NCI-H460 (cell line): ENCODE measurements around the gene HRCT1. TPM values are rescaled to one million over a fixed set of nuclear protein-coding genes. Genes with fewer than 3 reads are reported as not detected.
"Not testable (repeated sequence)": the region's sequence is repeated elsewhere in the genome, so short reads cannot be mapped to it uniquely, and the experiment has no call there.

Experiments
- DNase-seq: peaks from one replicate; pipeline ENCODE4 v3.0.0-alpha.2; 2016; ENCODE audit warnings: low read depth; ENCODE audit errors: extremely low read depth
- total RNA-seq: library from RNA; depleted of rRNA; stranded (reverse); fragments of >200 nt; shearing (Covaris generic); gene quantifications from 2 replicates; pipeline ENCODE4 v1.2.3, GENCODE V29; 2014

The HRCT1 gene
- total RNA-seq, 1 experiment from 2014 or later: 3.2 TPM

DNA sequence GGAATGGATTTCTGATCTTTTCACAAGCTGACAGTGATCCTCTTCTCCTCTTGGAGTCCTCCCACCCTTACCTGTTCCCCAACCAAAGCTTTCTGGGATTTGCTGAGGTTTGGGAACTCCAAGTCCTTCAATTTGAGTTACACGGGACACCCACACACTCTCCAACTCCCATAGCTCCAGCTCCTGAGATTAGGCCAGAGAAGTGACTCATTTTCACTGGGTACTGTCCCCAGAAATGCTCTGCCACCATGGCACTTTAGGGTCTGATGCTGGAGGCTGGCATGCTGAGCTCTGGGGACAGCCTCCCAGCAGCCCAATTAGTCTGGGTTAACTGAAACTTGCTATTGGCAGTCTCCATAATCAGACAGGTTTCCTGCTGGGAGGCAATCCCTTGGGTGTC is 14.0 kb upstream of the HRCT1 start:
- no peak for DNase-seq

DNA sequence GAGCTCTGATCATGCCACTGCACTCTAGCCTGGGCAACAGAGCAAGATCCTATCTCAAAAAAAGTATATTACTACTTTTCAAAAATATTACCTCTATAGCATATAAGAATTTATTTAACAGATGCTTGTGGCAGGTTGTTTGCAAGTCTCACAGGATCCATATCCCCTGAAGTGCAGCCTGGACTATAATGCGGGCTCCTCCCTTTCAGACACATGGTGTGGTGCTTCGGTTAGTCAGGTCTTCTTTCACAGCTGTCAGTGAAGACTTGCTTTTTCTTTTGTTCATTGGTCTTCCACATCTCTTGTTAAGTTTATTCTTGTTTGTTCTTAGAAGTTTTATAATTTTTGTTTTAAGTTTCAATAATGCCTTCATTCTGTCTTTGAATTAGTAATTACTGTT is 9.4 kb upstream of the HRCT1 start:
- DNase-seq: no peak

DNA sequence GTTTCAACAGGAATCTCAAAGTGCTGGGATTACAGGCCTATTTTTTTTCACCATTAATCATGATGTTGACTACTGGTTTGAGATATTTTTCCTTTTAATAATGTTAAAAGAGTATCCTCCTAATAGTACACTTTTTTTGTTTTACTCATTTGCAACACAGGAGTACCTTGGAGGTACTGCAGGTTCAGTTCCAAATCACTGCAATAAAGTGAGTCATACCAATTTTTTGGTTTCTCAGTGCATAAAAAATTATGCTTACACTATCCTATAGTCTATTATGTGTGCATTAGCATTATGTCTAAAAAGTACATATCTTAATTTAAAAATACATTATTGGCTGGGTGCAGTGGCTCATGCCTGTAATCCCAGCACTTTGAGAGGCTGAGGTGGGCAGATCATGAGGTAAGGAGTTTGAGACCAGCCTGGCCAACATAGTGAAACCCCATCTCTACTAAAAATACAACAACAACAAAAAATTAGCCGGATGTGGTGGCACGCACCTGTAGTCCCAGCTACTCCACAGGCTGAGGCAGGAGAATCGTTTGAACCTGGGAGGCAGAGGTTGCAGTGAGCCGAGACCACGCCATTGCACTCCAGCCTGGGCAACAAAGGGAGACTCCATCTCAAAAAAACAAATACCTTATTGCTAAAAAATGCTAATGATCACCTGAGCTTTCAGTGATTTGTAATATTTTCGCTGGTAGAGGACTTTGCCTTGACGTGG is 8.5 kb upstream of the HRCT1 start:
- DNase-seq: not testable (repeated sequence)

DNA sequence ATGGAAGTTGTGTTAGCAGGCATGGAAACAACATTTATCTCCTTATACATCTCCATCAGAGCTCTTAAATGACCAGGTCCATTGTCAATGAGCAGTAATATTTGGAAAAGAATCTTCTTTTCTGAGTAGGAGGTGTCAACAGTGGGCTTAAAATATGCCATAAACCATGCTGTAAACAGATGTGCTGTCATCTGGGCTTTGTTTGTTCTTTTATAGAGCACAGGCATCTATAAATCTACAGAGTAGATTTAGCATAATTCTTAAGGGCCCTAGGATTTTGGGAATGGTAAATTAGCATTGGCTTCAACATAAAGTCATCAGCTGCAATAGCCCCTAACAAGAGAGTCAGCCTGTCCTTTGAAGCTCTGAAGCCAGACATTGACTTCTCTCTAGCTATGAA is 7.7 kb upstream of the HRCT1 start:
- DNase-seq: no peak

DNA sequence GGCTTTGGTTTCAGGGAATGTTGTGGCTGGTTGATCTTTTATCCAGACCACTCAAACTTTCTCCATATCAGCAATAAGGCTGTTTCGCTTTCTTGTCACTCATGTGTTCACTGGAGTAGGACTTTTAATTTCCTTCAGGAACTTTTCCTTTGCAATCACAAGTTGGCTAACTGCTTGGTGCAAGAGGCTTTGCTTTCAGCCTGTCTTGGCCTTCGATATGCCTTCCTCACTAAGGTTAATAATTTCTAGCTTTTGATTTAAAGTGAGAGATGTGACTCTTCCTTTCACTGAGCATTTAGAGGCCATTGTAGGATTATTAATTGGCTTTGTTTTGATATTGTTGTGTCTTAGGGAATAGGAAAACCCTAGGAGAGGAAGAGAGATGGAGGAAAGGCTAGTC is 7.0 kb upstream of the HRCT1 start:
- DNase-seq: no peak

DNA sequence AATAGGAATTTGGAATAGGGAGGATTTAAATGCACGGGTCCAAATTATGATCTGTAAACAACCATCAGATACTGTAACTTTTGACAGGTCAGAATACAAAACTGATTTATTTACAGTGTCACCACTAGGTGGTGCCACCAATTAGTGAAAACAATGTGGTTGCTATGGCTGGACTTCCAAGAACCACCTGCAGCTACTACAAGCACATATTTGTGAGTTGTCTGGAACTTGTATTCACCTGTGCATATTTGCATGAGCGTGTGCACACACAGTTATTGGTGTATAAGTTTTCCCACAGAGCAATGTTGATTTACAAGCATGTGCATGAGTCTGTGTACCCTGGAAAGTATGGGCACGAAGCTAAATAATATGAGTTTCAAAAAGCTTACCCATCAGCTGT is 3.0 kb upstream of the HRCT1 start:
- DNase-seq: no peak

DNA sequence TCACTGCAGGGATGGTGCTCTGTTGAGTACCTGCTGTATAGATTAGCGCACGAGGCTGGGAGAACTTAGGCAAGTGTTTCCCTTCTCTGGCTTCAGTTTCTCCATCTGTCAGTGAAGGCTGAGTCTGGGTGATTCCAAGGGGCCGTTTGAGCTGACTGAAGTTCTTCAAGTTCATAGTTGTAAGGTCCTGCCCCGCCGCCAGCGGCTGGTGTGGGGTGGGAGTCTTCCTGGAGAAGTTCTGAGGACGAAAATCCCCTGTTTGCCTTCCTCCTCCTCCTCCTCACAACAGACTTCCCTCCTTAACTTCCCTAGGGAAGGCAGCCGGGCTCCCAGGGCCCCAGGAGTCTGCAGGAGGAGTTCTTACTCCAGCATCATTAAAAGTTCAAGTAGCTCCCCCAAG is 1.7 kb upstream of the HRCT1 start:
- DNase-seq: no peak

DNA sequence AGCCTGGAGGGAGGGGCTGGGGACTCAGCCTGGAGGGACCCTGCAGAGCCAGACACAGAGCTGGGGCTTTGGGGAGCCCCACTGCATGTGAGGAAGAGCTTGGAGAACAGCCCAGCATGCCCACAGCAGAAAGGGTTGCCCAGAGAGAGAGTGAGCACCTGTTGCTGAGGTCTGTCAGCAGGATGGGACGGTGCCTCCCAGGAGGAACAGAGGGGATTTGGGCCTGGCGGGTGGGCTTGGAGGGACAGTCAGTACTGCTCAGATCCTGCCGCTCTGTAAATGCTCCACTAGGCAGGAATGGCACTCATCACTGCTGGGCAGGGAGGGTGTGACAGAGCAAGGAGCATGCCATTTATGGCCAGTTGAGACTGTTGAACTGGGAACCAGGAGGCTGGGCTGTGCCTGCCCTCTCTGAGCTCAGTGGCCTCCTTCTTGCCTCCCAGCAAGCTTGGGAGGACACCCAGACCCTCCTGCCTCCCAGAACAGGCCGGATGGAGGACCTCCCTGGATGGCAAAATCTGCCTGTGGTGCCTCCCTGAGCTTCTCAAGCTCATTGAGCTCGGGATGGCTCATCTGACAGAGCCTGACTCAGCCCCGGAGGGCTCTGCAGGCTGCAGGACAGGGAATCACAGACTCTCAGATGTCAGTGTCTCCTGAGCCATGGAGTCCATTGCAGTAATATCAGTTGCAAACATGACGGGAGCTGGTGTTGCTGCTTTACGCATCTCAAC is 786 bp upstream of the HRCT1 start:
- no peak for DNase-seq

DNA sequence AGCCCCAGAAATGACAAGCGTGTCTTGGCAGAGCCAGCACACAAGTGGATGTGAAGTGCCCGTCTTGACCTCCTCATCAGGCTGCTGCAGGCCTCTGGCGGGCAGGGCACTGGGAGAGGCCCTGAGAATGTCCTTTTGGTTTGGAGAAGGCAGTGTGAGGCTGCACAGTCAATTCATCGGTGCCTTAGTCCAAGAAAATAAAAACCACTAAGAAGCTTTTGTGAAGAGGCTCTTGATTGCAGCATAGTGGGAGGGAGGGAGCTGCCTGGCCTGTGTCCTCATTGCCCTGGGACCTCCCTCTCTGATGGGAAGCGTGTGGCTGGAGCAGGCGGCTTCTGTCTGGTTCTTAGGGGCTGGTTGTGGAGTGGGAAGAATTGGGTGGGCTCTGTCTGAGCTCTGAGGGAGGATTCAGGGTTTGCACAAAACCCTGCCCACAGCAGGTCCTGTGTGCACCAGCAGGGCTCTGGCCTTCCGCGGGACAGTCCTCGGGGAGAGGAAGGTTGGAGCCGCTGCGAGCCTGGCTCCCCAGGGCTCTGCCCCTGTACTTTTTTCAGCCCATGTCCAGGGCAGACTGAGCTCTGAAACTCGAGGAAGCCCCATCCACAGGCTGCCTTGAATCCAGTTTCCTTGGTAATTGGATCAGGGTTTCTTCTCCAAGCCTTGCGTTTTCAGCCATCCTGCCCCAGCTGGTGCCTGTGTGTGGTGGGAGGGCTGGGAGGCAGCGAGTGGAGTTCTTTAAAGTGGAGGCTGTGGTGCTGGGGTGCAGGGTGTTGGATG is 1.1 kb downstream of the HRCT1 start:
- peak; percentile 56 for DNase-seq

DNA sequence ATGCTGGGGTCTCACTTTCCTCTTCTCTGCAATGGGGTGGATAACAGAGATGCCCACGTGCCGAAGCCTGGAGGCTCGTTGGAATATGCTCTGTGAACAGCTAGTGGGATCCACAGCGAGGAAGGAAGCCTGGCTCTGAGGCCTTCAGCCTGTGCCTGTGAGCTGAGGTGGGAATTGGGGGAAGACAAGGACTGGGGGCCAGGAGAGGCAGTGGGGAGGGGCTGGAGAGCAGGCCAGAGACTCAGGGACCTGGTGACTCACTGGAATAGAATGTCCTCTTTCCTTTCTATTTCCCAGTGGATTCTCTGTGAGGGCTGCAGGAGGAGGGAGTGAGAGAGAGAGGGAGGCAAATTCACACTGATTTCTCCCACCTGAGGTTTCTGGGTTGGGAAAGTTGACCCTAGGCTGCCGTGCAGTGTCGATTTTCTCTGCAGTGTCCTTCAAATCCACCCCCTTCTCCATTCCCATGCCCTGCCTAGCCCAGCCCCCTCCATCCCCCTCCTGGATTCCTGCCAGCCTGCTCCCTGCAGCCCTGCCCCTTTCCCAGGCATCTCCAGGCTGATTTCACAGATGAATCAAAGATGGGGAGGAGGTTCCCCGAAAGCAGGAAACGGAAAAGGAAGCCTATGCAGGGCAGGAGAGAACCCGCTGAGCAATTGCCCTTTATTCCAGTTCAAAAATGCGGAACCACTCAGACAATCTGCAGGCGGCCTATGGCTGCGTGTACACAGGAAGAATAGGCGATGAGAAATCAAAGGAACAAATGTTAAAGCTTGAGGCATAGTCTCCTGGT is 1.9 kb downstream of the HRCT1 start:
- DNase-seq: peak; percentile 82

DNA sequence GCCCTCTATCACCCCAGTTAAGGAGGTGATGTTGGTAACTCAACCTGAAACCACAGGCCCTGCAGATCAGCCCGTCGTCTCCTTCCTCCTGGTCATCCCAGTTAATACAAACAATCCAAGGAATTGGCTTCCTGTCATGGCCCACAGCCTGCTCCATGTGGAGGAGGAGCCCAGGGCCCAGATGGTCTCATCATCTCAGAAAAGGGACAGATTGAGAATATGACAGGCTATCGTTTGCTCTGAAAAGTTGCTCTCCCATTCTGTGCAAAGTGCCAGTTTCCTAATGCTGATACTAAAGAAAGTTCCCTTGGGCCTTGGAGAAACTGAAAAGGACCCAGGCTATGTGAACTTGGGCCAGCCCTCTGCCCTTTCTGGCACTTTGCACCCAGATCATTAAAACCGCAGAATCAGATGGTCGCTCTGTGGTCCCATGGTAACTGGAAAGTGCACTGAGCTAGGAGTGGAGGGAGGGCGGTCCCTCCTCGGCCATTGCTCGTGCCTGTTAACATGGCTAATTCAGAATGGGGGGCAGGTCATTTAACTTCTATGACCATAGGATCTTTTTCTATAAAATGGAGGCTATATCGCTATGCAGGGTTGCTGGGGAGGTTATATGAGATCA is 2.6 kb downstream of the HRCT1 start:
- no peak for DNase-seq

DNA sequence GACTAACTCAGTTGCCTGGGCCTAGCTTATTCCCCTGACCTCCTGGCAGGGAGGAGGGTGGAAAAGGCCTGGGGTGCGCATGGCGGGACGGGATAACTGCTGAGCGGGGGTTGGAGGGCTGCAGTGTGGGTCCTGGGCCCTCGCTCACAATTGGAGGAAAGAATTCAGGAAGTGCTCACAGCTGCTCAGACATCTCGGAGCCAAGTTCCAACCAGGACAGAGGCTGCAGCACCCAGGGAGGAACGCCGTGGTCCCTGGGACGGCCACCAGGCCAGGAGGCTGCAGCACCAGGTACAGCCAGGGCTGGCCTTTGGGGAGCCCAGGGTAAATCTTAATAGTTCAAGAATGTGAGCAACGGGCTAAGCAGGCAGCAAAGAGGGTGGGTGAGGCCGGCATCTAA is 3.3 kb downstream of the HRCT1 start, which contains the start of gene SPAAR:
SPAAR (plus strand) TSS at position 217 of the 400 bp plus-strand sequence. CDS start 974 bp downstream, outside the sequence.
- DNase-seq: no peak

DNA sequence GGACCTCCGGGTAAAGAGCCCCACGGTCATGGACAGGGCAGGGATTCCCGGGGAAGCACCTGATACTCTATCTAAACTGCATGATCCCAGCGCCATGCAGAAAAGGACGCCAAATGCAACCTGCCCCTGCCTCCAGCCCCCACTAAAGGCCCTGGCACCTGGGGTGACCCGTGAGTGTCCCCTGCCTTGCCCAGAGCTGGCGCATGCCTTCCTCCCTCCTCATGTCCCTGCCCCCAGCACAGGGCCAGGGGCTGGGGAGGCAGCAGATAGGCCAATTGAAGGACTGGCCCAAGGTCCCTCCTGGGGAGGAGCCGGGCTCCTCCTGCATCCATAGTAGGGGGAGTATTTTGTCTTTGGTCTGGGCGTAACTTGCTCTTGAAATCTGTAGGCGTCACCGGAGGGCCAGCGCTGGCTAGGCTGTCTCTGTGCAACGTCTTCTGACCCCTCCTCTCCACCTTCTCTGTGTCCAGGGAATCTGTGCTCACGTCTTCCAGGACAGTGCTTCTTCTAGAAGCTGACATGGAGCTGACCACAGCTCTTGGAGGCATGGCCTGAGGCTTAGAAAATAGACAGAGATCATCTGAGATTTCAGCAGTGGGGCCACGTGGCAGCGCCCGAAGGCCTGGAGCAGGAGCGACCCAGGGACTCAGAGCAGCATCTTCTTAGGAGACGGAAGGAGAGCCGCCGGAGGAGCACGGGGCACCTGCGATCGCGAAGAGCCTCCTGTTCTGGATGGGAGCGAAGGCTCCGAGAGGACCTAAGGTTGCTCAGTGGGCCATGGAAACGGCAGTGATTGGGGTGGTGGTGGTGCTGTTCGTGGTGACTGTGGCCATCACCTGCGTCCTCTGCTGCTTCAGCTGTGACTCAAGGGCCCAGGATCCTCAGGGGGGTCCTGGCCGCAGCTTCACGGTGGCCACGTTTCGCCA is 3.9 kb downstream of the HRCT1 start:
- no peak for DNase-seq

DNA sequence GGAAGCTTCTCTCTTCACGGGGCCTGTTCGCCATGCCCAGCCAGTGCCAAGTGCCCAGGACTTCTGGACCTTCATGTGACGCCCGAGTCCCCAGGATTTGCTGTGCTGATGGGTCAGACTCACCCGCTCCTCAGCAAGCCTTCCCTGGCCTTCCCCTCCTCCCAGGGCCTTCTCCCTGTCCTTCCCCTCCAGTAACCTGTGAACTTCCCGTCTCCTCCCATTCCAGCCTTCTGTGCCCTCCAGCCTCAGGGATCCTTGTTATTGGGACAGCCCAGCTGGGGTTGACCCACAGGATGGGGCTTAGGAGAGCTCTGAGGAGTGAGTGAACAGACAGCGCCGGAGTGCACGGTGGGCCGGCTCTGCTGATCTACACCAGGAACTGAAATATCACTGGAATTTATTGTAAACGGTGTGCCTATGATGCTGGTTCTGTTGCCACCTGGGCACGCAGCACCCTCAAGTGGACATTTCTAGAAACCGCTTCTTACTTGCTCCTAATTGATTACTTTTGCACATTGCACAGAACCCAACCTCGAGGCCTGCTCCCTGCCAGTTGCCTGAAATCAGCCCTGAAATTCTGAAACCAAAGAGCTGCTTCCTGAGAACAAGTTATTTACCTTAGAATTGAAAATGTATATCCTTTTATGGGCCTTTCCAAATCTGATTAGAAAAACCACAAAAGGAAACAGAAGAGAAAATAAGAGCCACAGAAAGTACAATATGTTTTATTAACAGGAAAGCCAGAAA is 4.8 kb downstream of the HRCT1 start:
- peak; percentile 67 for DNase-seq

DNA sequence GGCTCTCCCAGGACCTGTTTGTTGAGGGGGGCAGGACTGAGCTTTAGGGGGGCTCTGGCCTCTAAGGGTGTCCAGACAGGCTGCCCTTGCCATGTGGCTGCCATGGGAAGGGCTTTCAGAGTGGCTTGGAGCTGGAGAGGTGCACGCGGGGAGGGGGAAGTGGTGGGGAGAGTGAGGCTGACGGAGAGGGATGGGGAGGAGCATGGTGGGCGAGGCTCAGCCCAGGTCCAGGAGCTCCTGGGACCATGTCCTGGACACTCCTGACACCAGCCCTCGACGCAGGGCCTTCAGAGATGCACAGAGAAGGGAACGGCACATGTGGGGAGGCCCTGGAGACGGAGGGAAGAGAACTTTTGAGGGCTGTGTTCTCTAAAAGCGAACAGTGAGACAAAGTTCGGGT is 5.7 kb downstream of the HRCT1 start:
- DNase-seq: no peak

DNA sequence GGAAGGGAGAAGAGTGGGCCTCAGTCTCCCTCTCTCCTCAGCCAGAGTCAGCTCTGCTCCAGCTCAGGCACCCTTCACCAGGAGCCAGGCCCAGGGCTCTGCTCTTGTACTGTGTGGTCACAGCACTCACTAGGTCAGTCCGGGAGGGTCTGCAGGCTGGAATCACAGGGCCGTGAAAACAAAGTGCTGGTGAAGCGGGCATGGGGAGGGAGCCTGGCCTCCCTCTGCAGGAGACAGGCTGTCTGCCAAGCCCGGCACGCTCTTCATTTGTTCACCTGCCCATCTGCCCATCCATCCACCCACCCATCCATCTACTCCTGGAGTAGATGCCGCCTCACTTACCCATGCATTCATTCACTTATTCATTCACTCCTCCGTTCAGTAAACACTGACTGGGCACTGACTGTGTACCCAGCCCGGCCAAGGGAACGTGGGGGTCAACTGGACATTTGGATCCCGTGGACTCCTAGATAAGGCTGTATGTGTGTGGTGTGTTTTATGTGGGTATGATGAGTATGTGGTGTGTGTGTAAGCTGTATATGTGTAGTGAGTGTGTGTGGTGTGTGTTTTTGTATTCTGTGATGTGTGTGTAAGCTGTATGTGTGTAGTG is 6.9 kb downstream of the HRCT1 start:
- DNase-seq: no peak

DNA sequence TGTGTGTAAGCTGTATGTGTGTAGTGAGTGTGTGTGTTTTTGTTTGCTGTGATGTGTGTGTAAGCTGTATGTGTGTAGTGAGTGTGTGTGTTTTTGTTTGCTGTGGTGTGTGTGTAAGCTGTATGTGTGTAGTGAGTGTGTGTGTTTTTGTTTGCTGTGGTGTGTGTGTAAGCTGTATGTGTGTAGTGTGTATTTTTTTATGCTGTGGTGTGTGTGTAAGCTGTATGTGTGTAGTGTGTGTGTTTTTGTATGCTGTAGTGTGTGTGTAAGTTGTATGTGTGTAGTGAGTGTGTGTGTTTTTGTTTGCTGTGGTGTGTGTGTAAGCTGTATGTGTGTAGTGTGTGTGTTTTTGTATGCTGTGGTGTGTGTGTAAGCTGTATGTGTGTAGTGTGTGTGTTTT is 7.4 kb downstream of the HRCT1 start:
- not testable (repeated sequence) for DNase-seq

DNA sequence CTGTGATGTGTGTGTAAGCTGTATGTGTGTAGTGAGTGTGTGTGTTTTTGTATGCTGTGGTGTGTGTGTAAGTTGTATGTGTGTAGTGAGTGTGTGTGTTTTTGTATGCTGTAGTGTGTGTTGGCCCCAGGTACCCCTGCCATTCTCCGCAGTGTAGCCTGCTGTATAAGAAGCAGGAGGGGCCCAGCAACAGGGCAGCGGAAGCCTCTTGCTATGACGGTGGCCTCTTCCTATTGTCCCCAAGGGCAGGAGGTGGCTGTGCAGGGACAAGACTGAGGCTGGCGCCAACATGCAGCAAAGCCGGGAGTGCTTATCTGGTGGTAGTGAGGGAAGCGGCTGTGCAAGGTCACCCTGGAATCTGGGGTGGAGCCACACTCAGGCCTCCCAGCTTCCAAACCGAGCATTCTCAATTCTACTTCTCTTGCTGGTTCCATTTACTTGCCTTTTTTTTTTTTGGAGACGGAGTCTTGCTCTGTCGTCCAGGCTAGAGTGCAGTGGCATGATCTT is 8.4 kb downstream of the HRCT1 start:
- DNase-seq: no peak
